HepG2 (cell line): ENCODE results near the gene COASY. TPM values are rescaled to one million over a fixed set of nuclear protein-coding genes. Genes with fewer than 3 reads are reported as not detected.

ENCODE experiments used
- ETV5 ChIP-seq: IDR thresholded peaks from 2 replicates; pipeline ENCODE4 v1.6.1; 2018; ENCODE audit warnings: missing biosample characterization, missing genetic modification reagents, inconsistent platforms, borderline replicate concordance
- FOXP4 ChIP-seq: sonication (generic); formaldehyde crosslinking; IDR thresholded peaks from 2 replicates; pipeline ENCODE4 v1.4.0; 2020; ENCODE audit warnings: missing genetic modification reagents
- HMGXB4 ChIP-seq, 2 experiments: sonication (generic) in 1 of 2; formaldehyde crosslinking in 1 of 2; IDR thresholded peaks; 2 replicates each; pipeline versions ENCODE4 v1.4.0 to v1.6.1; 2018 to 2020; ENCODE audit warnings: missing genetic modification reagents in 2 of 2, borderline replicate concordance in 1 of 2, low read depth in 1 of 2, mild to moderate bottlenecking in 1 of 2, missing biosample characterization in 1 of 2
- POLR2A ChIP-seq, 2 experiments: IDR thresholded peaks; 2 replicates each; pipeline ENCODE4 v1.6.1; 2011; ENCODE audit warnings: low read depth in 2 of 2, low read length in 2 of 2, mild to moderate bottlenecking in 1 of 2, moderate library complexity in 1 of 2; ENCODE audit not compliant: insufficient read depth in 1 of 2
- POLR2G ChIP-seq: fragments of 200-400 bp; formaldehyde crosslinking; IDR thresholded peaks from 2 replicates; pipeline ENCODE4 v1.6.1; 2018; ENCODE audit warnings: mild to moderate bottlenecking, low read depth, low read length, moderate library complexity
- SAP130 ChIP-seq: IDR thresholded peaks from 2 replicates; pipeline ENCODE4 v1.6.1; 2016; ENCODE audit warnings: low read depth
- SP5 ChIP-seq: IDR thresholded peaks from 2 replicates; pipeline ENCODE4 v1.6.1; 2016; ENCODE audit warnings: low read depth, borderline replicate concordance
- TFAP4 ChIP-seq: sonication (generic); IDR thresholded peaks from 2 replicates; pipeline ENCODE4 v1.6.1; 2016; ENCODE audit warnings: low read depth, borderline replicate concordance
- YEATS4 ChIP-seq: sonication (generic); formaldehyde crosslinking; IDR thresholded peaks from 2 replicates; pipeline ENCODE4 v1.4.0; 2020; ENCODE audit warnings: missing genetic modification reagents, borderline replicate concordance
- ZNF766 ChIP-seq: sonication (generic); formaldehyde crosslinking; IDR thresholded peaks from 2 replicates; pipeline ENCODE4 v1.5.0; 2020; ENCODE audit warnings: missing genetic modification reagents, borderline replicate concordance
- polyA plus RNA-seq, 8 experiments: library from polyadenylated mRNA; depleted of rRNA in 3 of 8; stranded (reverse) in 7 of 8; unstranded in 1 of 8; fragments of >200 nt; fragmentation: Illumina TruSeq in 4 of 8; extraction: Trizol in 4 of 8; gene quantifications; 2 replicates each; pipeline versions ENCODE4 v1.2.1 to v1.2.3, GENCODE V29; 2011 to 2016; ENCODE audit warnings: low read depth in 4 of 8, missing spikeins in 1 of 8, mixed read lengths in 1 of 8; ENCODE audit not compliant: insufficient read depth in 1 of 8
- total RNA-seq, 5 experiments: library from RNA; depleted of rRNA; stranded (reverse); fragments of >200 nt; fragmentation: Illumina TruSeq; extraction: Trizol; gene quantifications; 2 replicates each; pipeline ENCODE4 v1.2.3, GENCODE V29; 2016; ENCODE audit warnings: low read depth in 1 of 5

COASY gene
- total and polyA plus RNA-seq, 2 of the 13 experiments (the other 11 are each of a cell fraction or from before 2014, with no cell fraction given): 90.7 to 125 TPM

GRCh38 chr17:42555961-42556617, 5.9 kb upstream of the COASY start (continued):
- 0 out of 2 replicates have a peak, but pooled peaks have one; percentile 29 for TF ChIP-seq FOXP4 (CRISPR knock-in tag)
- 0 out of 2 replicates have a peak, but pooled peaks have one; percentile 31 for TF ChIP-seq YEATS4 (CRISPR knock-in tag)
- peak in 1 of 2 experiments; percentile 67; a peak in 1 of 4 replicates for TF ChIP-seq HMGXB4 (CRISPR knock-in tag; IDR thresholded peaks at IDR 0.05; ENCODE audit: borderline replicate concordance in 1 of 2, low read depth in 1 of 2)
- peak; percentile 59; the same call in 1 of the 2 replicates for TF ChIP-seq TFAP4
- TF ChIP-seq SP5: 0 out of 2 replicates have a peak, but pooled peaks have one; percentile 16
- TF ChIP-seq ZNF766 (CRISPR knock-in tag): 0 out of 2 replicates have a peak, but pooled peaks have one; percentile 5
- peak; percentile 54; the same call in 1 of the 2 replicates for TF ChIP-seq SAP130 (CRISPR knock-in tag)
- 0 out of 2 replicates have a peak, but pooled peaks have one; percentile 20 for TF ChIP-seq POLR2G
- TF ChIP-seq ETV5: 0 out of 2 replicates have a peak, but pooled peaks have one; percentile 21
- TF ChIP-seq POLR2A (IDR thresholded peaks at IDR 0.05; ENCODE audit: insufficient read depth in 1 of 2, low read depth in 2 of 2, low read length in 2 of 2): peak in 1 of 2 experiments; percentile 30; a peak in 1 of 4 replicates
